HTERT RPE-1 (cell line): ENCODE data around the gene POU2F2.
"Not testable (repeated sequence)": the region's sequence is repeated elsewhere in the genome, so short reads cannot be mapped to it uniquely, and the experiment has no call there.

Source experiments
- in situ Hi-C: fragments of 300-500 bp; cut with MboI; formaldehyde crosslinking; loops from 4 replicates; pipeline ENCODE4 v1.14.3; 2020; ENCODE audit warnings: low sequenced_read_pairs

Gene POU2F2

DNA sequence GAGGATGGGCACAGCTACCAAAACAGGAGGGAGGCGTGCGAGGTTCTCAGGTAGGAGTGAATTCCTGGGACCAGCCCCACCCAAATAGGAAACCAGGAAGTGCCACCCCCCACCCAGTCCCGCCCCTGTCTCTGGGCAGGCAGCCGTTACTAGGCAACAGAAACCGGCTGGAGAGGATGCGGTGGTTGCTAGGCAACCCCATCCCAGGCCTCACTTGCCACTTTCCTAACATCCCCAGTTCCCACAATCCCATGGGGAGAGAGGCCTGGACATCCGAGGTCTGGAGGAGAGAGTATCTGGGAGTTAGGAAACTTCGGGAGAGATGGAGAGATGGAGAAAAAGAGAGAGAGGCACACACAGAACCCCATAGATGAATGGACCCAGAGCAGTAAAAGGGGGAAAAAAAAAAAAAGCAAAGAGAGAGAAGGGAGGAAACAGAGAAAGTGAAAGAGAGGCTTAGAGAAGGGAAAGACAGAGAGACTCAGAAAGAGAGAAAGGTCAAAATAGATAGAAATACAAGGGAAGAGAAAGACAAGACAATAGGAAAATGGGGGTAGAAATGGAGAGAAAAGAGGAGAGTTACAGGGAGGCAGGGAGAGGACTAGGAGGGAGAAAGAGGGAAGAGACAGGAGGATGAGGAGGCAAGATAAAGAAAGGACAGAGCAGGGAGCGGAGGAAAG, 66.0 kb downstream of the POU2F2 start:
- in situ Hi-C loops, result no loop called here

DNA sequence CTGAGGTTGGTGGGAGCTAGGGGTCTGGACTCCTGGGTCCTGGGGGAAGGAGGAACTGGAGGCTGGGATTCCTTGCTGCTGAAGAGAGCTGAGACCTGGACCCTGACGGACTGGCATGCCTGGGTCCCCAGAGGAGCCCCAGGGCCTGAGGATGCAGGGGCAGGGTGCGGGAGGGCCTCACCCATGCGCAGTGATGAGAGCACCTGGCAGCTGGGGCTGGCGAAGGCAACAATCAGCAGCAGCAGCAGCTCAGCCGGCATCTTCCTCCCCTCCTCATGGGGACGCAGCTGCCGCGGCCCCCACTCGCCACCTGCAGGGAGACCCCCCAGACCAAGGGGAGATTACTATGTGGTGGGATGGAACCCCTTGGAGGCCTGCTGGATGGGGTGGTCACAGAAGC, 66.7 kb downstream of the POU2F2 start:
- in situ Hi-C loops, result no loop called here

DNA sequence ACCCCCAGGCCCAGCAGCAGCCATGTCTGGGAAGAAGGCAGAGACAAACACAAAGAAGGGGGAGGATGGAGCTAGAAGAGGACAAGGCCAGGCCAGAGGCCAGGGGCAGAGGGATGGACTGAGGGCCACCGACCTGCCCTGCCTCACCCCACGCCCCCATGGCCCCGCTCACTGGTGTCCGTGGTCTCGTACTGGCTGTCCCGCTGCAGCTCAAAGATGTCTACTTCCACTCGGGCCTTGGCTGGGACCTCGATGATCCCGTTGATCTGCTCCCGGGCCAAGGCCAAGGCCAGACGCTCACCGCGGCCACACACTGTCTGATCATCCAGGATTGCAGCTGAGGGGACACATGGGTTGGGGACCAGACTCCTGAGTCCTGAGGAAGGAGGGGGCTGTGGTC, 67.2 kb downstream of the POU2F2 start:
- in situ Hi-C loops, result no loop called here

DNA sequence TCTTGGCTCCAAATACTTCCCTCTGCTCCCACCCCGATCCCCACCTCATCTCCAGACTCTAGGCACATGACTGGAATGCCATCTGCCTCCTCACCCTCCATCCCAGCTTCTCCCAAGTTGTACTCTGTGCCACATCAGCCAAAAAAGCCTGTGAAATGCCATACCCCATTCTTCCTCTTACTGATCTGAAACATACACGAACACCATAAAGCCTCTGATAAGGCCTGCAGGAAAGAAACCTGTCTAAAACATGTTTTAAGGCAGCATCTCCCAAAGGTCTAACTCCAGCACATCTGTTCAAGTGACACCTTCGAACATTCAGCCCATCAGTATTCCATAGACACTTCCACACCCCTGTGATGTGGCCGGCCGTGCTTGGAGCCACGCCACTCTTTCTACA, 67.8 kb downstream of the POU2F2 start:
- in situ Hi-C loops, result no loop called here

DNA sequence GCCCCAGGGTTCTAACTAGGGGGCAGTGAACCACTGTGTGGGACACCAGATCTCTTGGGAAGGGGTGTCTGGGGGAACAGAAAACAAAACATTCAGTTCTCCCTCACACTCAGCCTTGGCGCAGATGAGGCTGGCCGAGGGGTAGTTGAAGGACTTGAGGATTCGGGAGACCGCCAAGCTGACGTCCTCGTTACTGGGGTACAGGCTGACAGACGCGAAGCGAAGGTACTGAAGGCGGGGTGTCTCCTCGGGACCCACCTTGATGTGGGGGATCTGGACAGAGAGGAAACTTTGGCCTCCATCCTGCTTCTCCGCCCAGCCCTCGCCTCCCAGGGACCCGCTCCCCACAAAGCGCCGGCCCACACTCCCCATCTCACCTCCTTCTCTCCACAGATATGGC, 69.9 kb downstream of the POU2F2 start:
- in situ Hi-C loops, result no loop called here

DNA sequence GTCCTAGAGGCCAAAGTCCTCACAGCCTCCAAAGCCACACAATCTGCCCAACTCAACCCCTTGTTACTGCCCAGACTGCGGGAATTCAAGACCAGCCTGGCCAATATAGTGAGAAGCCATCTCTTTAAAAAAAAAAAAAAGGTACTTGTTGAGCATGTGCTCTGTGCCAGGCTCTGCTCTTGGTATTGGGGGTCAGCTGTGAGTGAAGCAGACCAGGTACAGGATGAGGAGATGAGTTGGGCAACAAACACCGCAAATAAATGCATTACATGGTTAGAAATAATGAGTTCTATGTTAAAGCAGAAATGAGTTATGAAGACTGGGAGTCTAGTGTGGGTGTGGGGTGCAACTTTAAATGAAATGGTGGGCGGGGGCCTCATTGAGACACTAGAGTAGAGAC, 72.1 kb downstream of the POU2F2 start:
- in situ Hi-C loops, result no loop called here

DNA sequence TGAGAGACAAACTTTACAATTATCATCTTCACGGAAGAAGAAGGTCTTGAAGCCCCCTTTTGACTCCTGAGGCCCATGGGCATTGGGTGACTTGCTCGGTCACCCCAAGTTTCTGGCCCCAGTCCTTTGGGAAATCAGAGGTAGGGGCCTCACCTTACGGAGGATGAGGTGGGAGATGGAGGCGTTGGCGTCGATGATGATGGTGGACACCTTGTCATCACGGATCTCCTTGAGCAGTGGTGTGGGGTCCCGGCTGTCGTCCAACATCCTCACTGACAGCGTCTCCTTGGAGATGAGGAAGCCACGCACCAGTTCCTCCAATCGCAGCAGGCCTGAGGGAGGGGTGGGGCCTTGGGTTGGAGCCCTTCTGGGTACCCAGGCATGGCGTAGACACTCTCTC, 73.0 kb downstream of the POU2F2 start:
- in situ Hi-C loops, result no loop called here

DNA sequence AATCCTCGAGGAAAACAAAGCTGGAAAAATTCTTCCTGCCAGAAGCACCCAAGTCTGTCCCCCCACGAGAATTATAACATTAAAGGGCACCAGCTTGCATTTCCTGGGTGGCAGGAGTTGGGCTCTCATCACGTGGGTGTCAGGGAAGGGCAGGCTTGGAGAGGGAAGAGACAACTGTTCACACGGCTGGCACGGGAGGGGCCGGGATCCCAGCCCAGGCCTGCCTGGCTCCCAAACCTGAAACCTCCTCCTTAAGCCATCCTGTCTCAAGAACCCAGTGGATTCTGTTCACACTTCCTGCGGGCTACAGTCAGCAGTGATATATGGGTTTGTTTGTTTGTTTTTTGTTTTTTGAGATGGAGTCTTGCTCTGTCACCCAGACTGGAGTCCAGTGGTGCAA, 74.4 kb downstream of the POU2F2 start:
- in situ Hi-C loops, result no loop called here

DNA sequence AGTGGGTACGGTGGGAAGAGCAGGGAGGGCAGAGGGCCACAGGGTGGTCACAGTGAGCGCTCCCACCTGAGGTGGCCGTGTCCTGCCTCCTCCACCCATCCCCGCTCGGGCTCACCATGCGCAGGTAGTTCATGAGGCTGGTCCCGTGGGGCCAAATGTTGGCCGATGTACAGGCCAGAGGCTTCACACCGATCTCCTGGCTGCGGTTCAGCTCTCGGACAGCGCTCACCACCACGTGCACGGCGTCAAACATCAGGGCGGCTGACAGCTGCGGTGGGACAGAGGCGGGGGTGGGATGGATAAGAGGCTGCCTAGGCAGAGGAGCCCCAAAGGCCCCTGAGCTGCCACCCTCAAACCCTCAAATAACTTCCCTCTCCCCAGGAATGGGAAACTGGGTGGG, 78.0 kb downstream of the POU2F2 start:
- in situ Hi-C loops, result no loop called here

DNA sequence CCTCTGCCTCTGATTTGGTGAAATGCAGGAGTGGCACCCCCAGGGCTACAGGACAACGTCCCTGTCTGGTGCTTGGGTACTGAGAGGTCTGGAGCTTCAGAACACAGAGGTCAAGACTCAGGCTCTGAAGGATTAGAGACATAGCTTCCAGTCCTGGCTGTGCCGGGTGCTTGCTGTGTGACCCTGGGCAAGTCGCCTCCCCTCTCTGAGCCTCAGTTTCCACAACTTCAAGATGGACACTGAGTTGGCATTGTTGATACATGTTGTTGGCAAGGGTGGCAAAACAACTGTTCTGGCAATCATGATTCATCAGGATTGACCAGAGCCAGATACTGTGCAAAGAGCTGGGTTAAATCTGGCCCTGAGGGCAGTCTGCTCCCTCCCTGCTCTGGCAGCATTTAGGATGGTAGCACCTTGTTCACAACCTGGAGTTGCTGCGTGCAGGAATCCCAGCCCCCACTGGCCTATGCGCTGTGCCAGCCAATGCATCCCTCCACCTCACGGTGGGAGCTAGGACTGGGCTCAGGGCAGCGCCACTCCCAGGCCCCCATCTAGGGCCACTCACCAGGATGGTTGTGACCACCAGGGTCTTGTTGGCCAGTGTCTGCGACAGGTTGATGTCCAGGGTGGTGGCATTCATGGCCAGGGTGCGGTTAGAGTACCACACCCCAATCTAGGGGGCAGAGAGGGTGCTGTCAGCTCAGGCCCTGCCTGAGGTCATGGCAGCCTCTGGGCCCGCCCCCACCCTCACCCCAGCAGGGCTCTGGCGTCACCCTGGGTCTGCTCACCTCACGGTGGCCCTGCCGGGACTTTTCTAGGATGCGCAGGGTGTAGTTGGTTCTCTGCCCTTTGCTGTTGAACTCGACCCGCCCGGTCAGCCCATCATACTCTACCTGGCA, 79.0 kb downstream of the POU2F2 start:
- in situ Hi-C loops, result no loop called here

DNA sequence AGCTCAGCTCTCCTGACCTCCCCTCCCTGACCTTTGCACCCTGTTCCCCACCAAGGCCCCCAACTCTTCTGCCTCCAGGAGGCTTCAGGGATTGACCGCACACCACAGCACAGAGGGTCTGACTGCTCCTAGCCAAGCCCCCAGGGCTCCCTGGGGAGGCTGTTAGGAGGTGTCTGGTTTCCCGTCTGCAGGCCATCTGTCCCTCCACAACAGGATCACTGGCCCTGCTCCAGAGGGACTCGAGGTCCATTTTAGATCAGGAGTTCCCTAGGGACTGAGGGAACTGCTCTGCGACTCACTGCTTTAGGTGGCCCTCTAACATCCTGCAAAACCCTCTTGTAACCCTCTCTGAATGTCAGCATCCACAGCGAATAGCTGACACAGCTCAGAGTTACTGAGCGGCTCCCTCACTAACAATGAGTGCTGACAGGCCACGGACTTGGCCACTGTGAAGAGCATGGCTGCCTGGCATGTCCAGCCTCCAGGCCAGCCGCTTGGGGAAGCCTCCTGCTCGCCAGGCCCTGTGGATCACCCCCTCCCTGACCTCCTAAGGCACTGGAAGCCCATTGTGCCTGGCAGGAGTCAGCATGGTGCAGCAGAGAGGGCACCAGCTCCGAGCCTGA, 79.9 kb downstream of the POU2F2 start:
- in situ Hi-C loops, result no loop called here

DNA sequence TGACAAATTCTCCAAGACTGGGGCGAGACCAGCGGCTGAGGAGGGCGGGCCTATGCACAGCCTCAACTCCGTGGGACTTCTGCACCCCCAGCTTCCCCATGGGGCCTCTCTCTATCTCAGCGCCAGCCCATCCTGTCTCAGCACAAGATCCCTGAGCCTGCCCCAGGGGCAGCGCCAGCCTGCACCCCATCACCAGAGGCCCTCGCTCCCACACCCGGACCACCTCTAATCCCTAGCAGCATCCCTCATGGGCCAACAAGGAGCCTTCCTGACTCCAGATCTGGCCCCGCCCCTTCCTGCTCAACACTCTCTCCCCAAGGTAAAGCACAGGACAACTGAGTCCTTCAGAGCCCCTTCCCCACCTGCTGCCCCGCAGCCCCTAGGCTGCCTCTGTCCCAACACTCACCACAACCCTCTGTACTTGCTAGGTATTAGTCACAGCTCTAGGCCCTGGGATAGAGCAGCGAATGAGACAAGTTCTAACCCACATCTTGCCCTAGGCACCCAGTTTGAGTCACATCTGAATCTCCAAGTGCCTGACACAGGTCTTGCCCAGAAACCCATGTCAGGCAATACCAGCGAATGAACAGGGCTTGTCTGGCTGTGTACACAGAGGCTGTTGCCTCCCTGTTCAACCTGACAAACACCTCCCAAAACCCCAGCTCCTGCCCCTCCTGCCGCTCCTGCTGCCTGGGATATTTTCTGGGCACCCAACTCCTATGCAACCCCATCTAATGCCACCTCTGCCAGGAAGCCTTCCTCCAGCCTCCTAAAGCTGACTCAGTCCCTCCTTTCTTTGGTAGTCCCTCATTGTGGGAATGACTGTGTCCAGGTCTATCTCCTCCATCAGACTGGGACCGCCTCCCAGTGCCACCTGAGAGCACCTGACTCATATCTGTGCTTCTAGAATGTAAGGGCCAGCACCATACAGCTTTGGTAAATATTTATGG, 80.8 kb downstream of the POU2F2 start:
- in situ Hi-C loops, result no loop called here

DNA sequence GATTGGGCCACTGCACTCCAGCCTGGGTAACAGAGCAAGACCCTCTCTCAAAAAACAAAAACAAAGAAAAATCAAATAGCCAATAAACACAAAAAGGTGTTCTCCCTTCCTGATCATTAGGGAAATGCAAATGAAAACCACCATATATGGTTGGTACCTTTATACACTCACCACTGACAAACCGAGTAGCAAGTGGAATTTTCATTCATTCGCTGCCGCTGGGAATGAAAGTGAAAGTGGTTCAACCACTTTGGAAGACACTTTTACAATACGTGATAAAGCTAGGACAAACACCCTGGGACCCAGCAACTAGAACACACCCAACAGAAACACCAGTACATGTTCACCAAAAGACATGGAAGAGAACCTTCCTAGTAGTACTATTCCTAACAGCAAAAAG, 83.3 kb downstream of the POU2F2 start:
- in situ Hi-C loops, result no loop called here

DNA sequence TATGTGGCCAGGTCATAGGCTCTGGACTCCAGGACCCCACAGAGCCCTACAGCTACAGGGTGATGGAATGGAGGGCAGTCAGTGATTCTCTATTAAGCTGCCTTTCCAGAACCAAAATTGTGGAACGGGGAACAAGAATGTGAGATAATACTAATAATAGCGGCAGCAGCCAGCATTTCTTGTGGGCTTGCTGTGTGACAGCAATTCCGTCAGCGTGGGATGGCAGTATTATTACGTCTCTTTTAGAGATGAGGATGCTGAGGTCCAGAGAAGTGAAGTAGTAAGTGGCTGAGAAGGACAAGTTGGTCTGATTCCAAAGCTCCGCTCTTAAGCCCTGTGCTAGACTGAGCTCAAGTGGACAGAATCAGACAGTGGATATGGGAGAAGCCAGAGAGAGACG, 86.7 kb downstream of the POU2F2 start:
- in situ Hi-C loops, result no loop called here

DNA sequence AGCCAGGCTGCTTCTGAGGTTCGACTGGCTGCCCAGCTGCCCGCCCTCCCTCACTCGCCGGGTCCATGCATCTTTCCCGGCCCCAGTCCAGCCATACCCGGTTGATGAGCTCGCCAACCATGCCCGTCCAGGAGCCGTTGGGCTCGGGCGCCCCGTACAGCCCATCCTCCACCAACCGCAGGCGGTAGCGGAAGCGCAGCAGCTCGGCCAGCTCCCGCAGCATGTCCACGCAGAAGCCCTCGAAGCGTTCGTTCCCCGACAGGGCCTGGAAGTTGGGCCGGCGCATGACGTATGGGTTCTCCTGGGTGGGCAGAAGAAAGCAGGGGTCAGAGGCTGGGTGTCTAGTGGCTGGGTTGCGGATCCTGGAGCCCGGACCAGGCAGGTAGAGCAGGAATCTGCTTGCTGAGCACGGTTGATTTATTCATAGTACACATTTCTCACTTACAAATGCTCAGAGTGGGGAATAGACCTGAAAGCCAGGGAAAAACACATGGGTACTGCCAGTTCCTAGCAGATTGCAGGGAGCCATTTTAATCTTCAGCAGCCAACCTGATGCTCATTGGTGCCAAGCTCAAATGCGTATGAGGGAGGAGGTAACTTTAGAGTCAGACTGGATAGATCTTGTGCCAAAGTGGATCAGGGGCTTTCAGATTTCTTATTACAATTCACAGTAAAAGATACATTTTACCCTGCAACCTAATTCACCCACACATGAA, 89.6 kb downstream of the POU2F2 start:
- in situ Hi-C loops, result no loop called here

DNA sequence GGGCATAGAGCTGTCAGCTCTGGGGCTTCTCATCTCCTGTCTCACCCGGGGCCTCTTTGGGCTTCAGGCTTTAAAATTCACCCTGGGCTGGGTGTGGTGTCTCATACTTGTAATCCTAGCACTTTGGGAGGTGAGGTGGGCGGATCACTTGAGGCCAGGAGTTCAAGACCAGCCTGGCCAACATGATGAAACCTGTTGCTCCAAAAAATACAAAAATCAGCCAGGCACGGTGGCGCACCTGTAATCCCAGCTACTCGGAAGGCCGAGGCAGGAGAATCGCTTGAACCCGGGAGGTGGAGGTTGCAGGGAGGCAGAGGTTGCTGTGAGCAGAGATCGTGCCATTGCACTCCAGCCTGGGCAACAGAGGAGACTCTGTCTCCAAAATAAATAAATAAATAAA, 91.8 kb downstream of the POU2F2 start:
- in situ Hi-C loops, result not testable (repeated sequence)

DNA sequence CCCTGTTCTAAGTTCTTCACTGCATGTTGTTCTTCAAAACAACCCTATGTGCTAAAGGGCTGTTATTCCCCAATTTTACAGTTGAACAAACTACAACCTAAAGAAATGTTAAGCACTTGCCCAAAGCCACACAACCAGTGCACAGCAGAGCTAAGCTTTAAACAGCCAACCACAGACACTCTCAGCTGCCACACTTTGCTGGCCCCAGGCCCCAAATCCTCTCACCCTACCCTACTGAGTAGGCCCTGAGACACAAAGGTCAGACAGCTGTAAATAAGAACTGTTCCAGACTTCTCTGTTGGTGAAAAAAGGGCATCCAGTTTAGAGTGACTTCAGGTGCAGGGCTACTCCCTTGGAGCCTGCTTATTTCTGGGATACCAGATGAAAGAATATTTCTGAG, 92.2 kb downstream of the POU2F2 start:
- in situ Hi-C loops, result no loop called here

DNA sequence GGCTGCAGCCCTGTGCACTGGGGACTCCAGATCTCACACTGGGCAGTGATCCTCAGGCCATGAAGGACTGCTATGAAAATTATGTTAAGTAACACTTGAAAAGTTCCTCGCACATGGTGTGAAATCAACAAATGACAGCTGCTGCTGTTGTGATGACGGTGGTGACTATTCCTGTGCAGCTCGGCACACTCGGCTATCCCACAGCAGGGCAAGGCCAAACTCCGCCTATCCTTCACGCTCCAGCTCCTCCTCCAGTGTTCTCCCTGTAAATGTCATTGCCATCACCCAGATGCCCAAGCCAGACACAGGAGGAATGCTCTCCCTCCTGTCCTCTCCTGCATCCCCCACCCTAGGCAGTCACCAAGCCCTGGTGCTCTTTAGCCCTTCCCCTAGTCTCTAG, 93.6 kb downstream of the POU2F2 start:
- in situ Hi-C loops, result no loop called here

DNA sequence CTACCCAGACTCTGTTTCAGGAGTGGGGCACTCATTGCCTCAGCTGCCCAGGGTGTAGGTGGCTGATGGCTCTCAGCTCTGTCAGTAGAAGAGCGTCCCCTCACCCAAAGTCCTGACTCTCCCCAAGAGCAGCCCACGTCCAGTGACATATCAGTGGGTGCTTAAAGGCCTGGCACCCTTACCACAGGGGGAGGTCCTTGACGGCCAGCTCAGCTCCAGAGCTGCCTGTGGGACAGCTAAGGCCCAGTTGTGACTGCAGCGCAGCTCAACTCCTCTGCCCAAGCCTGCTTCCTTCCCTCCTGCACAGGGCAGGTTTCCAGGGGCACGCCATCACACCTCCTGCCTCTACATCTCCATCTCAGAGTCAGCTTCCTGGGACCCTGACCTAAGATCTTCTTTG, 94.6 kb downstream of the POU2F2 start:
- in situ Hi-C loops, result no loop called here
